ENCODE data around the gene WDR5.

DNA sequence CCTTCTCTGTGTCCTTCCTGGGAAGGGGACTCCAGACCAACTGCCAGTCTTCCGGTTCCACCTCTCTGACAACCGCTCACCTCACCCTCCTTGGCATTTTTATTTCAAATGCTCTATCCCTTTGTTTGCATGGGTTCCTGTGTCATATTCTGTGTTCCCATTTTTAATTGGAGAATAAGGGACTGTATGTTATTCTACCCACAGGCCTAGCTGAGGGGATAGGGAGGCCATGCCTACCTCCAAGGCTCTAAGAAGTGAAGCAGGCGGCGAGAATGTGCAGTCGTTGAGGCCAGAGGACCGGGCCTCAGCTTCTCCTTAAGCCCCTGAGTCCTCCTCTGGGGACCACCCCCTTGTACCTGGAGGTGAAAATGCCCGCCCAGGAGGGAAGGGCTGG, 936 bp upstream of the WDR5 start:
- TF ChIP-seq ELF4 (IDR thresholded peaks at IDR 0.05) (no peak), L3MBTL2 (conservative IDR thresholded peaks at IDR 0.05) (no peak), ARNT (IDR thresholded peaks at IDR 0.05) (no peak)

Measured in HEK293T (cell line).